Pons (tissue), 1 donor: ENCODE data around the gene CCDC33.

ENCODE experiments used
- DNase-seq: peaks from one replicate; pipeline ENCODE4 v3.0.0-alpha.2; 2016; ENCODE audit warnings: low spot score

CCDC33 gene

DNA sequence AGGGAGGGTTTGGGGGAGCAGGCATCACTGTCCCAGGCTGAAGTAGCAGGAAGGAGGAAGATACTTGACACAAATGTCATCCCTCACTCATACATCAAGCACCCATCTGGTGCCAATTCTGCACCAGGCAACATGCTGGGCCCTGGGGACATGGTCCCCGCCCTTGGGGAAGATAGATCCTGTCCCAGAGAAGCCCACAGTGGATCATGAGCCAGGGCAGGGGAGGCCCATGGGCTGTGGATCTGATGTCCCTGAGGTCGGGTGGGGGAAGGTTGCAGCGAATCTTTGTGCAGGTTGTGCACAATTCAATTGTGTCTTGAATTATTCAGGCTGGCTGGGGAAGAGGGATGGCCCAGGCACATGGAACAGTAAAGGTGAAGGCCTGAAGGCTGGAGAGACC is 6.4 kb upstream of the CCDC33 start:
- no peak for DNase-seq

DNA sequence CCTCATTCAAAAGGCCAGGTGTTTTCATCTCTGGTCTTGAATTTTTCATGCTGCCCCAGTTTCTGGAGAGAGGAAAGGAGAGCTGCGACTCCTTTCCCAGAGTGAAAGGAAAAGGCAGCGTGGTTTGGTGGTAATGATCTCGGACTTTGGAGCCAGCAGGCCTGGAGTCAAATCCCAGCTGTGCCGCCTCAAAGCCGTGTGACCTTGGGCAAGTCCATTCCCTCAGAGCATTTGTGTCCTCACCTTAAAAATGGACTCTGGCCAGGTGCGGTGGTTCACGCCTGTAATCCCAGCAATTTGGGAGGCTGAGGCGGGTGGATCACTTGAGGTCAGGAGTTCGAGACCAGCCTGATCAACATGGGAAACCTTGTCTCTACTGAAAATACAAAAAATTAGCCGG is 4.7 kb upstream of the CCDC33 start:
- DNase-seq: no peak

DNA sequence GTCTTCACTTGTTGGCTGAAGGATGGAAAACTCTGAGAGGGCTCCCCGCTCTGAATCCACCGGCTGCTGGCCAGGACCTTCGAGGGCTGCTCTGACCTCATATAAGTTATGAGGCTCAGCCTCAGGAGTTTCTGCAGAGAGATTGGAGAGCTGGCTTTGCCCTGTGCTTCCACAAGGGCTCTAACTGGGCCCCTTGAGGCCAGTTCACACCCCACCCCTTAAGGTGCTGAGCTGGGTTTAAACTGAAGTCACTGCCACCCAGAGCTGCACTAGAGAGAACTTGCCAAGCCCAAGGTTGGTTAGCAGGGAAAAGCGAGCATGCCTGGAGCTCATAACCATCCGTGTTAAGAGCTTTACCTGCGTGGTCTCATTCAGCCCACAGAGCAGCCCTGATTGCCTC is 2.8 kb upstream of the CCDC33 start:
- no peak for DNase-seq

DNA sequence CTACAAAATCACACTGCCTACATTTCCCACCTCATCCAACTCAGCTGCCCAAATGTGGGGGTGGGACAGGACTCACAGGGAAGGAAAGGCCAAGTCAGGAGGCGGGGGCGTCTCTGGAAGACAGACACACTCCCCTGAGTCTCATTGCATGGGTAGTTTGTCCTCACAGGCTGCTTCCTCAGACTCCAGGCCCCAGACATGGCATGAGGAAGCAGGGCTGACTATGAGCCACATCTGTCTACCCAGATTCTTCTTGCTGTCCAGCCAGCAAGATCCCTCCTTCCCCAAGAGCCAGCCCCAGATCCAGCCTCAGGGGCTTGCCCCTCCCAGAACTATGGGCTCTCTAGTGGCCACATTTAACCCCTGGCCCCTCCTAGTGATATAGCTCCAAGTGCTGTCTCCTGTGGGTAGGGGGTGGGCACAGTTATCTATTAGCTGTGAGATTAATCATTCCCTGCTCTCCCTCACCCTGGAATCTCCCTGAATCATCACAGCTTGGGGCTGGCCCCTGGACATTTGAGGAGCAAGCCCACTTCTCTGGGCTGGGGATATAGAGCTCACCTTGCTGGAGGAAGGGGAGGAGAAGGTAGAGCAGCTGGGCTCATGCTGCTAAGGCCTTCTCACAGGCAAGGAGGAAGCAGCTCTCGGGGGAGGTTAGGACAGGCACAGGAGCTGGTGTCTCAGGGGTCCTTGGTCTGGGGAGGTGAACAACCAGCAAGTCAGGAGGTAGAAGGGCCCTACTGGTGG is 2.1 kb upstream of the CCDC33 start:
- no peak for DNase-seq

DNA sequence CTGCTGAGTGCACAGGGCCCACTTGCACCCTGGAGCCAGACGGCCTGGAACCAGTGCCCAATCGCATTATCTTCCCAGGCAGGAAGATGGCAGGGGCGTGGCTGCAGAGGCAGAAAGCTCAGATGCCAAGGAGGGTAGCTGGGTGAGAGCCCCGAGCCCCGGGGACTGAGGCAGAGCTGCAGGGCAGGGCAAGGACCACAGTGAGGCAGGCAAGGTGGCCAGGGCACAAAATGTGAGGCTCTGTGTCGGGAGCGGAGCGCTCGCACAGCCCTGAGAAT is 1.6 kb upstream of the CCDC33 start:
- no peak for DNase-seq

DNA sequence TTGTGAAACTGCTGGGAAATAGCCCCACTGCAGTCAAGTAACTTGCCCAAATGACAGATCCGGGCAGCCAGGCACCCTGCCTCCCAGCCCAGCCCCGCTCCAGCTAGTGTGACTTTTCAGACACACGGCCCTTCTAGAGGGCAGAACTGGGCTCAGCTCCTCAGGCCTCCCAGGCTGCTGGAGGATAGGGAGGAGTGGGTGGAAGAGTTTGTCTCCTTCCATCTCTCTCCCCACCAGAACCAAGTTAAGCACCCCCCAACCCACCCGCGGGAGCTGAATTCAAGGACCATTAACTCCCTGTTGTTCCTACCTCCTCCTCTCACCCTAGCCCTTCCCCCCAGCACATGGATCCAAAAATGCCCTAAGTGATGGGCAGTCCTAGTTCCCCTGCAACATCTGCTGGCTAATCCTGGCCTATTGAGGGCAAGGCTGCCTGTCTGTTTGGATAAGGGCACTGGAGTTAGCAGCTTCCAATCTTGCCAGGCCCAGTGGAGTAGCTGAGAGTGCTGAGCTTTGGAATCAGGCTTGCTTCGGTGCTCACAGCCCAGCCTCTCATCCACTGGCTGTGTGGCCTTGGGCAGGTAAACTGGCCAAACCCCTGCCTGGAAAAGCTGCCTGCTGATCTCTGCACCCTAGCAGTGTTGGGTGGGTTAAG is 3.1 kb downstream of the CCDC33 start:
- no peak for DNase-seq

DNA sequence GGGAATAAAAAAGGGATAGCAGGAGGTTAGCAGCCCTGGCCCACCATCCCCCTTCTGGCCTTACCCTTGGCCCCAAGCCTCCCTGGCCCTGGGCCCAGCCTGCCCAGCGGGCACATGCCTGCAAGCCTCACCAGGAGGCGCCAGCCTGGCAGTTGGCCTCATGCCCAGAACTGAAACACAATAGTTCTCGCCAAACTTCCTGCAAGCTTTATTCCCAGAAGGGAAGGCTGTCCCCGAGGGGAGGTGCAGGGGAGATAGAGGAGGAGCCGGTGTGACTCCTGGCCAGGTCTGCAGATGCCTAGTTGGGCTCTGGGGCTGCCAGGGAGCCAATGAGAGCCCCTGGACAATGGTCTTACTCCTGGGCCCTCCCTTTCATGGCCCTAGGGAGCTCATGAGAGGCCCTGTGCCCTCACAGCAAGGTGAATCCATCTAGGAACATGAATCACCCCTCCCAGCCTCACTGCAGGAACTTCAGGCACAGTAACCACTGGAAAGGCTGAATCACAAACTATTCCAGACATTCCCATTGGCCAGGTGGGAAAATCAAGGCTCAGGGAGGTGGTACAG is 4.0 kb downstream of the CCDC33 start:
- DNase-seq: peak; percentile 93

DNA sequence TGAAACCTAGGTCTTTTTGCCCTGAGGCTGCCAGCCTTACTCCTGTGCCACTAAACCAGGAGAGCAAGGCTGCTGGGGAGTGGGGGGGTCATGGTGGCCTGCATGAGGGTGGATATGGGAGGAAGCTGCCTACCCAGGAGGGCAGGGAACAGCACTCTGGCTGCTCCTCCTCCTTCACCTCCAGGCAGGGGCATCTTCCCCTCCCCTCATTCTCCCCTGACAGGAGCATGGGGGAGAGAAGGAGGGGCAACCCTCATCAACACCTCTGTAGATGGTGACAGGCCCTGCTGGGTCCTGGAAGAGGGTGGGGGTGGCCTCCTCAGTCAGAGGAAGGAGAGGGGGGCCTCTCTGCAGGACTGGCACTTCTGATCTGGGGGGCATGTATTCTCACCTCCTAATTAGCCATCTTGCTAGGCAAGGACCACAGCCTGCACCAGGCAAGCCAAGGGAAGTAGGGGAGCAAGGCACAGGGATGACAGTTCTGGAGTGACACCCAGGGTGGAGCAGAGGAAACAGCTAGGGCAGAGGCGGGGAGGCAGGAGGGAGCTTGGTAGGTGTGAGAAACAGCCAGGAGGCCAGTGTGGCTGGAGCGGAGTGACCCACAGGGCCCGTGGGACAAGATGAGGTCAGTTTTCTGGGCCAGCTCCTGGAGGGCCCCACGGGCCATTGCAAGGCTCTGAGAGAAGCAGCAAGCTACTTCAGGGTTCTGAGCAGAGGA is 4.9 kb downstream of the CCDC33 start:
- DNase-seq: no peak

DNA sequence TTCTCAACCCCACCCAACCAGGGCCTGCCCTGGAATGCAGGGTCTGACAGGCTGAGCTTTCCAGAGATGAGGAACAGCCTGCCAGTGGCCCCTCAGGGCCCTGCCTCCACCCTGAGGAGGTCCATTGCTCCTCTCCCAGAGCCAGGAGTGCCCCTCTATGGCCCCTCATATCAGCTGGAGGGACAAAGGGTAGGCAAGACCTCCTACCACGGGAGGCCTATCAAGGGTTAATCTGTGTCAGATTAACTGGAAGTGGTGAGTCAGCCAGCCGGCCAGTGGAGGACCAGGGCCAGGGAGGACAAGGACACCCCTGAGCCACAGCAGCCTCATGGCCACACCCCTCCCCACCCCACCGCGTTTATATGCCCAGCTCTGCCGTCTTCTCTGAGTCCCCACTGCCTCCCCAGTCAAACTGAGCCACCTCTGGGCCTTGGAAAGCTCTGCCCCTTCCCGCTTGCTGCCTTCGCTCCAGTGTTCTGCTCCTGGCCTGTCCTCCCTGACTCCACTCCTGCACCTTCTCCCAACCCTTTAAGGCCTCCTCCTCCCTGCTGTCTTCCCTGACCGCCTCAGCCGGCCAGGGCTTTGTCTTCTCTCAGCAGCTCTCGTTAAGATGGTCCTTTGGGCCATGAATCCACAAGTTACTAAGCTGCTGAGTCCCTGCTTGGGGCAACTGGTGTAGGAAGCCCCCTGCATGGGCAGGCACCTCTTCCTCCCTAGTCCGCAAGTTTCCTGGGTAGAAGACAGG is 6.5 kb downstream of the CCDC33 start:
- DNase-seq: no peak

DNA sequence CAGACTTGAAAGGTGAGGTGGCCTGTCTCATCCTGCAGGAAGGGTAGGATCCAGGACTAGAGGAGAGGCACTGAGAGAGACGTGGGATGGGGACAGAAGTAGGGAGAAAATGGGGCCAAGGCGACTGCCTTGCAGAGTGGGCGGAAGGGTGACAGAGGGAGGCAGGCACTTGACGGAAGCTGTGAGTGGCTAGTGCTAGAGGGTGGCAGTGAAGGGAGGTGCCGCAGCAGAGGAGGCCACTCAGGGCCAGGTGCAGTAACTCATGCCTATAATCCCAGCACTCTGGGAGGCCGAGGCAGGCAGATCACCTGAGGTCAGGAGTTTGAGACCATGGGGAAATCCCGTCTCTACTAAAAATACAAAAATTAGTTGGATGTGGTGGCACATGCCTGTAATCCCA is 7.3 kb downstream of the CCDC33 start:
- no peak for DNase-seq

DNA sequence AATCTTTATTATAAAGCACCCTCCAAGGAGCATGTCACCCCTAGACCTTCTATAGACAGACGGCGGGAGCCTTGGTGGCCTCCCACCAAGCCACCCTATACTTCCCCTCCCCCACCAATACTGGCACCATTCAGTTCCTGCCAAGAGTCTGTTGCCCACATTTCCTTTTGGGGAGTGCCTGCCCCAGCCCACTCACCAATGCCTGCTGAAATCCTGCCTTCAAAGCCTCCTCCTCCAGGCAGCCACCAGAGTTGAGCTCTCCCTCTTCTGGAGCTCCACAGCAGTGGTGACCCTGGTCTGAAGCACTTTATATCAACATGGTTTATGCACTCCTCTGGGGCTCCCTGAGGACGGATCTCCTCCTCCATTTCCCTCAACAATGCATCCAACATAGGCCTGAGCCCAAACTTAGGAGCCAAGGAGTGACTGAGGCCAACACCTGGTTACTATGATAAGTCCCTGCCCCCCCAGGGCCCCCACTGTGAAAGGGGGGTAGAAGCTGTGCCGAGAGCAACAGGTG is 8.8 kb downstream of the CCDC33 start:
- DNase-seq: no peak

DNA sequence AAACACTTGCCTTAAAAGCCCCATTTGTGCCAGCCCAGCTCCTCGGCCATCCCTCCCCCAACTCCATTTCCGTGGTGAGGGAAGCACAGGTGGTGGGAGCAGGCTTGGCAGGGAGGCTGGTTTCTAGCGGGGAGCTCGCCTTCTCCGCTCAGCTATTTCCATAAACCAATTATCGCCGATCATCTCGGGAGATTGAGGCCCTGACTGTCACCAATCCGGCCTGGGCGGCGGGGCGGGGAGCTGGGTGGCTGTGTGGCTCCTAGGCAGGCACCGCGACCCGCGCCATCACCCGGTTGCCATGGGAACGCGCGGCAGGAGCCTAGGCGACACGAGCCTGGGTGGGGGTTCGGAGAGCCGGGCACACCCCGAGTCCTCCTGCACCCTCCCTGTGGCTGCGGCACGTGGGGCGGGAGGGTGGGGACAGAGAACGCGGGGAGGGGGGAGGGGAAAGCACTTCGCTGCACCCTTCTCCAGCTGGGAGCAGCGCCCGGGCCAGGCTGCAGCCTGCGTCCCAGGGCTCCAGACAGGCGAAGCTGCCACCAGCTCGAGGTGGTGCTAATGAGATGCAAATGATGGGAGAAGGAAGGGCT is 9.3 kb downstream of the CCDC33 start:
- peak; percentile 12 for DNase-seq

DNA sequence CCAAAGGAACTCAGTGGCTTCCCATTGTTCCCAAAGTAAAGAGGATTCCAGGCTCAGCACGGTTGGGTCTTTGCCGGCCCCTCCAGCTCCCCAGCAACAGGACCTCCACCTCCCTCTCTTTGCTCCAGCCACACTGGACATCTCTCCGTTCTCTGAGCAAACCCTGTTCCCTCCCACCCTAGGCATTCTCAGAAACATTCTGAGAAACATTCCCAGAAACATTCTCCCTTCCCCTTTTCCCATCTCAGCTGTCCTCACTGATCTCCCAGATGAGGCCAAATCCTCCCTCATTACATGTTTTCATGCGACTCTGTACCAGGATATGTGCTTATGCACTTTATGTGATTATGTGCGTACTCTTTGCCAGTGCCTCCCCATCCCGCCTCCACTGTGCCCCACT is 14.1 kb downstream of the CCDC33 start:
- no peak for DNase-seq

DNA sequence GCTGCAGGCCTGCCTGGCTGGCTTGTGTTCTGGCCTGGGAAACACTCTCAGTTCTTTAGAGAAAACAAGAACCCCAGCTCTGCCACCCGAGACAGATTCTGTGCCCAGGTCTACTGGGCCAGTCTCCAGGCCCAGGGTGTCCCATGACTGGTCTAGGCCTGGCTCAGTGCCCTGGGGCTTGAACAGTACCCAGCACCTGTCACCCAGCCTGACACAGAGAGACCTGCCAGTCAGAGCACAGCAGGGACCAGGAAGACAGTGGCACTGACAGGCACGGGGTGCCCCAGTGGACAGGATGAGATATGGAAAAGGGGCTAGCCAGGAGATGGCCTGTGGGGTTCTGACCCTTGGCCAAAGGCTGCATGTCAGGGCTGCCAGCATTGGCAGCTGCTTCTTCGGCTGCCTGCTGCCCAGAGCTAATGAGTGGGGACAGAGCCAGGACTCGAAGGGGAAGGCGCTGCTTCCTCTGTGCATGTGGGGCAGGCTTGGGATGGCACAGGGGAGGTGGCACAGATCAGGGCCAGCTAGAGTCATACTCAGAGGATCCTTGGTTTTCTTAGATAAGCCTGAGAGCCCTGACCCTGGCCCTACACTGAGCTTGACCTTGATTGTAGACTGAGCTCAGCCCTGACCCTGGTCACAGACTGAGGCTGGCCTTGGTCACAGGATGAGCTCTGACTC is 15.1 kb downstream of the CCDC33 start:
- DNase-seq: peak; percentile 90

DNA sequence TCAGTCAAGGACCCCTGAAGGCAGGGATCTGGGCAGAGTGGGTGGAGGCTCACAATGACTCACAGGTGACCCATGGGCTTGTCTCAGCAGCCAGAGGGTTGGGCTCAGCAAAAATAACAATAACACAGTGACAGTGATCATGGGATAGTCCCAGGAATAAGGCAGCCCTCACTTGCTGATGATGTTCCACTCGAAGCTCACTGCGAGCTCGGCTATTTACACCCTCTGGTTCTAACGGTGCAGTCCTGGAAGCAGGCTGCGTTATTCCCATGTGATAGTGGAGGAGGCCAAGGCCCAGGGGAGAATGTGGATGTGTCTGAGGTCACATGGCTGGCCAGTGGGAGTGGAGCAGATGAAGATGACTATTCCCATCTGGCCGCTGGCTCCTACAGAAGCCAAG is 16.2 kb downstream of the CCDC33 start:
- DNase-seq: no peak

DNA sequence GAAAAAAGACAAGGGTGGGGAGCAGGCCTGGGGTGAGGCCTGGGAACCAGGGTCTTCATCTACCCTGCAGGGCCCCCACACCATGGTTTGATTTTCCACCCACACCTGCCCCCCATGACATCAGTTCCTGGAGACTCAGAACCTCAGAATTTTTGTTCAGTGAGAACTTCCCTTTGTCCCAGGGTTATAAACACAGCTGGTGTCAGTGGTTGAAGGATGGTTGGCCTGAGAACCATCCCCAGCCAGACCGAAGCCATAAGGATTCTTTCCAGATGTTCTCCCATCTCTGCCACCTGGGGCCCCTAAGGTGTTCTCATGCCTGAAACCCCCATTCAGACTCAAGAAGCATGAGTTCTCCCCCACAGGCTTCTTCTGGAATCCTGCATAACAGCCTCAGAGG is 16.6 kb downstream of the CCDC33 start:
- DNase-seq: no peak

DNA sequence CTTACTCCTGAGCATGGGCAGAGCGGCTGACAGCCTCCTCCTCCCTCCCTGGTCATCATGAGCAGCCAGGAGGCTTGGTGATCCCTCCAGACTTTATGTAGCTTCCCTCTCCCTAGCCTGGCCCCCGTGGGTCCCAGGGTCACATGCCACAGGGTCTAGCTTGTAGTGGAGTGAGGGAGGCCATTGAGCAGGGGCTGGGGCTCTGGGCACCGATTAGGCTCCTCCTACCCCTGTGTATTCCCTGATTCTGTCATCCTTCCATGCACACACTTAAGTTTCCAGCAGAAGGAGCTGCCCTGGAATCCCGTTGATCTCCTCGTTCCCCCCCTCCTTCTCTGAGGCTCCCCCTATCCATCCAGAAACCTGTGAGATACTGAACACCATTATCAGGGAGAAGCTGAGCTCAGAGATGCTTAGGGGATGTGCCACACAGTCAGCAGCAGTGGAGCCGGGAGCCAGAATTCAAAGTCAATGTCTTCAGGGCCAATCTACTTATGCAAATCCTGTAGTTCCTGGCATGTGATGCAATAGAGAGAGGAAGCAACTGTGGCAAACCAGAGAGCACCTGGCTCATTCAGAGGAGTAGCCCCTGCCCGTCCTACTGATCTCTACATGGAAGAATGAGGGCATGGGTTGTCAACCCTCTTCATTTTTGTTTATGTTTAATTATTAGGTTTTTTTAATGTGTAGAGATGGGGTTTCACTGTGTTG is 17.2 kb downstream of the CCDC33 start:
- DNase-seq: no peak

DNA sequence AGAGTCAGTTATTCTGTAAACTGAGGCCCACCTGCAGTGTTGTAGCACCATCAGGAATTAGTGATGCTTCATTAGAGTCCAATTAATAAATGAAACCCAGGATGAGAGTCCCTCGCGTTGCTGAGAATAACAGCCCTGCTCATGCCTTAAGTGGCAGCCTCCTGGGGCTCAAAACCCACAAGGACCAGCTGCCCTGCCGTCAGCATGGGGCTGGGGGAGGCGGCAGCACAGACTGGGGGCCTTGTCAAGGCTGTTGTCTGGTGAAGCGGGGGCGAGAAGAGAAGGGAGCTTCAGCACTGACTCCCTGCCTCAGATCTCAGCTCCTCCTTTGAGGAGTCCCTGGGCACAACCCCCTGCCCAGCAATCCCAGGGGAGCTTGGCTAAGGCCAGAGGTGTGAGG is 21.0 kb downstream of the CCDC33 start:
- no peak for DNase-seq

DNA sequence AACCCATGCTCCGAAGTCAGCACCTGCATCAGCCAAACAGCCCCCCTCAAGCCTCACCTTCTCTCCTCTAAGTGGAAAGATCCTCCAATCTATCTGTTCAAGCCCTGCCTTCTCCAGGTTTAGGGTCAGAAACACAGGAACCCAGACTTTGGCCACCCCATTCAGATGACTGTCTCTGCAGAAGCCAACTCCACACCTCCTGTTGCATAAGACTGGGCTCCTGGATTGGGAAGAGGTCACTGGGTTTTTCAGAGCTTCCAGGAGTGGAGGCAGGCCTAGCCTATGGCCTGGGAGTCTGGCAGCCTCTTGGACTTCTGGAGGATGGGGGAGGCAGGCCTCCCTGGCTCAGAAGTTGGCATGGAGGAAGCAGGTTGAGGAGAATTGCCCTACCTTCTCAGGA is 21.5 kb downstream of the CCDC33 start:
- DNase-seq: no peak

DNA sequence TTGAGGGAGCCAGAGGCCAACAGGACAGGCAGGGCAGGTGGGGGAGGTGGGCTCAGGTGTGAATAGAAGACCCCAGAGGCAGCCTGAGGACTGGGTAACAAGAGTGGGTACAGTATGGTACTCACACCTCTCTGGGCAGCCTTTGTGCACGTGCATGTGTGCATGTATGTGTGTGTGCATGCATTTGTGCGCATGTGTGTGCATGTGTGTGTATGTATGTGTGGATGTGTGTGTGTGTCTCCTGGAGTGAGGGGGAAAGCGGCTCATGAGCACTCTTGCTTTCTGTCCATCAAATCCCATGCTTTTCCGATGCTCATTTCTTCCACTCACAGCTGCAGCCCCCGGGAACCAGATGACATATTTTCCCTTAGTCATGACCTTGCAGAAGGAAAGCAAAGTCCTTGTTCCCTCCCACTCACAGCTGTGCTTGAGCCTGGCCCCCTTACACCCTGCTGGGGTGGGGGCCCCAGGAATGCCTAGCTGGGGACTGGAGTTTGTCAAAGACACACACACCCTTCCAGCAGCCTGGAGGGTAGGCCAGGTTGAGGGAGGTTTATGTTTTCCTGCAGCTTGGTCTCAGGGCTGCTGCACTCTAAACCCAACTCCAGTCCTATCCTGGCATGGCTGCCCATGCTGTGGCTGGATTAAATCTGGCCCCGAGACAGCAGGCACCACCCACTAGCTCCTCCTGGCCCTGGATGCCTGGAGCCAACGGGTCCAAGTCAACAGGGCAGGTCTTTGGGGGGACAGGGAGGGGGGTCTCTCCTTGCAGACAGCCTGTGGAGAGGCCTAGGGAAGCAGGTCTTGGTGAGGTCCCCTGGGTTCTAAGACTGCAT is 22.5 kb downstream of the CCDC33 start:
- DNase-seq: no peak
